Measurements from ENCODE around the gene RDH16. TPM values are rescaled to one million over a fixed set of nuclear protein-coding genes. Genes with fewer than 3 reads are reported as not detected.

The RDH16 gene
- total and polyA plus RNA-seq, 2 donors from 2014 or later: 0.15 to 0.41 TPM

DNA sequence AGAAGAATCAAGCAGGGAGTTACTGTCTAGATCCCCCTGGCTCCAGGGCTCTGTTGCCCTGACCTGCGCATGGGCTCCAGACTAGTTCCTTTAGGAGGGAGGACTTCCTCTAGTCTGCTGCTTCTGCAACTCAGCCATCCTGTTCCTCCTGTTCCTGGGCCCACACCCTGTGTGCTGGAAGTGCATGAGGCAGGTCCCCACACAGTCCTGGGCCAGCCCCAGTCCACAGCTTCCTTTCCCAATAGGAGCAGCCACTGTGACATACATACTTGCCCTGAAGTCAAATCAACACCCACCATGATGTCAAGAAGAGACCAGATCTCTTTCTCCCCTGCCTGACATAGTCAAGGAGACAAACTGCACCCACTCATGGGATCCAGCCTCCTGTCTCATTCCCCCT lies 24.5 kb downstream of the RDH16 start:
- Histone ChIP-seq H3K9me3 (ENCODE audit: control insufficient read depth in 2 of 3, insufficient read depth in 1 of 3, low read length in 3 of 3) (no peaks in the 10 kb centered on the region), H3K4me1 (ENCODE audit: control insufficient read depth in 2 of 3, insufficient read depth in 2 of 3, low read depth in 1 of 3, low read length in 3 of 3) (no peaks in the 10 kb centered on the region), H3K4me3 (ENCODE audit: low read length in 3 of 3) (no peak overlapping the region), H3K36me3 (ENCODE audit: control insufficient read depth in 2 of 3, insufficient read depth in 3 of 3, low read length in 3 of 3) (no peaks in the 10 kb centered on the region), H3K27me3 (ENCODE audit: control insufficient read depth, insufficient read depth, low read length) (no peaks in the 10 kb centered on the region), H3K27ac (ENCODE audit: low read depth in 2 of 2, low read length in 2 of 2) (no peak overlapping the region), H3K9ac (ENCODE audit: low read length in 3 of 3) (no peak overlapping the region)
- DNase-seq: no peak
- TF ChIP-seq, protein P1, sequence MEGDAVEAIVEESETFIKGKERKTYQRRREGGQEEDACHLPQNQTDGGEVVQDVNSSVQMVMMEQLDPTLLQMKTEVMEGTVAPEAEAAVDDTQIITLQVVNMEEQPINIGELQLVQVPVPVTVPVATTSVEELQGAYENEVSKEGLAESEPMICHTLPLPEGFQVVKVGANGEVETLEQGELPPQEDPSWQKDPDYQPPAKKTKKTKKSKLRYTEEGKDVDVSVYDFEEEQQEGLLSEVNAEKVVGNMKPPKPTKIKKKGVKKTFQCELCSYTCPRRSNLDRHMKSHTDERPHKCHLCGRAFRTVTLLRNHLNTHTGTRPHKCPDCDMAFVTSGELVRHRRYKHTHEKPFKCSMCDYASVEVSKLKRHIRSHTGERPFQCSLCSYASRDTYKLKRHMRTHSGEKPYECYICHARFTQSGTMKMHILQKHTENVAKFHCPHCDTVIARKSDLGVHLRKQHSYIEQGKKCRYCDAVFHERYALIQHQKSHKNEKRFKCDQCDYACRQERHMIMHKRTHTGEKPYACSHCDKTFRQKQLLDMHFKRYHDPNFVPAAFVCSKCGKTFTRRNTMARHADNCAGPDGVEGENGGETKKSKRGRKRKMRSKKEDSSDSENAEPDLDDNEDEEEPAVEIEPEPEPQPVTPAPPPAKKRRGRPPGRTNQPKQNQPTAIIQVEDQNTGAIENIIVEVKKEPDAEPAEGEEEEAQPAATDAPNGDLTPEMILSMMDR (IDR thresholded peaks at IDR 0.05; ENCODE audit: borderline replicate concordance, extremely low read depth, insufficient read depth): no peak
- FAIRE-seq: no peak
- intact Hi-C loops (cut with DNase I): no loop called here

DNA sequence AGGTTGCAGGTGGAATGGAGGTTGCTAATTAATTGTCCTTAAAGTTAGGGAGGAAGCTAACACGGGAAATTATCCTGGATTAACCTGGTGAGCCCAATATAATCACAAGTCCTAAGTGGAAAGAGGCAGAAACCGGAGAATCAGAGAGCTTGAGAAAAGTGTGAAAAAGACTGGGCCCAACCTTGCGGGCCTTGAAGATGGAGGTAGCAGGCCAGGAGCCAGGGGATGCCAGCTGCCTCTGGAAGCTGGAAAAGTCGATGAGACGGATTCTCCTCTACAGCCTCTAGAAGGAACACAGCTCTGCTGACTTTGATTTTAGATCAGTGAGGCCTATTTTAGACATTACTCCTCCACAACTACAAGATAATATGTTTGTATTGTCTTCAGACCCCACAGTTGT lies 25.3 kb downstream of the RDH16 start:
- no peak overlapping the region for H3K27ac ChIP-seq (ENCODE audit: low read depth in 2 of 2, low read length in 2 of 2)
- DNase-seq: peak in 1 of 5 donors; percentile 2
- intact Hi-C loops (cut with DNase I): no loop called here

DNA sequence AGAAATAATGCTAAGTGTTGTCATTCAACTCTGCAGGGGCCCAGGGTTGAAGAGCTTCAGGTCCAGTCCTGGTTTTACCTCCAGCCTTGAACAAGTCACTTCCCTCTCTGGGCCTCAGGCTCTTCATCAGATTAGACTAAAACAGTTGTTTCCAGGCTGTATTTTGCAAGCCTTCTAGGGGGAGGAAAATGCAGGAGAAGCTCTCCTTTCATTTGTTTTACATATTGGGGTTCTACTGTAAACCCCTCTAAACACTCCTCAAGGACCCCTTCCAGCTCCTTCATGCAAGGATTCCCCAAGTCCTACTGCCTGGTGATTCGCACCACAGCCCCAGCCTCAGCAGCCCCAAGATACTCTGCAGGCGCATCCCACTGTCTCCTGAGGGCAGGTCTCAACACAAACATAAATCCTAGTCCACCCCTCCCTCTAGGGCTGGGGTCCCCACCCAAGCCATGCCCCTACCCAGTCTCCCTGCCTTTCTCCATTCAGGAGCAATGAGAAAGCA lies 25.9 kb downstream of the RDH16 start:
- Histone ChIP-seq H3K4me1 (ENCODE audit: control insufficient read depth in 2 of 3, insufficient read depth in 2 of 3, low read depth in 1 of 3, low read length in 3 of 3) (no peaks in the 10 kb centered on the region), H3K9ac (ENCODE audit: low read length in 3 of 3) (no peak overlapping the region), H3K27me3 (ENCODE audit: control insufficient read depth, insufficient read depth, low read length) (no peaks in the 10 kb centered on the region), H3K9me3 (ENCODE audit: control insufficient read depth in 2 of 3, insufficient read depth in 1 of 3, low read length in 3 of 3) (no peaks in the 10 kb centered on the region), H3K4me3 (ENCODE audit: low read length in 3 of 3) (no peak overlapping the region), H3K36me3 (ENCODE audit: control insufficient read depth in 2 of 3, insufficient read depth in 3 of 3, low read length in 3 of 3) (no peaks in the 10 kb centered on the region), H3K27ac (ENCODE audit: low read depth in 2 of 2, low read length in 2 of 2) (no peak overlapping the region)
- intact Hi-C loops (cut with DNase I): no loop called here
- TF ChIP-seq, protein P1 (IDR thresholded peaks at IDR 0.05; ENCODE audit: borderline replicate concordance, extremely low read depth, insufficient read depth): no peak
- DNase-seq: peak in 4 of 5 donors; percentile 23 to 80 (median 44)
- no peak for FAIRE-seq

More for the DNA sequence above, 25.3 kb downstream of the RDH16 start:
- Histone ChIP-seq H3K27me3 (ENCODE audit: control insufficient read depth, insufficient read depth, low read length) (no peaks in the 10 kb centered on the region), H3K4me1 (ENCODE audit: control insufficient read depth in 2 of 3, insufficient read depth in 2 of 3, low read depth in 1 of 3, low read length in 3 of 3) (no peaks in the 10 kb centered on the region), H3K4me3 (ENCODE audit: low read length in 3 of 3) (no peak overlapping the region), H3K9me3 (ENCODE audit: control insufficient read depth in 2 of 3, insufficient read depth in 1 of 3, low read length in 3 of 3) (no peaks in the 10 kb centered on the region), H3K9ac (ENCODE audit: low read length in 3 of 3) (no peak overlapping the region), H3K36me3 (ENCODE audit: control insufficient read depth in 2 of 3, insufficient read depth in 3 of 3, low read length in 3 of 3) (no peaks in the 10 kb centered on the region)
- TF ChIP-seq, protein P1 (IDR thresholded peaks at IDR 0.05; ENCODE audit: borderline replicate concordance, extremely low read depth, insufficient read depth): no peak
- FAIRE-seq: no peak

DNA sequence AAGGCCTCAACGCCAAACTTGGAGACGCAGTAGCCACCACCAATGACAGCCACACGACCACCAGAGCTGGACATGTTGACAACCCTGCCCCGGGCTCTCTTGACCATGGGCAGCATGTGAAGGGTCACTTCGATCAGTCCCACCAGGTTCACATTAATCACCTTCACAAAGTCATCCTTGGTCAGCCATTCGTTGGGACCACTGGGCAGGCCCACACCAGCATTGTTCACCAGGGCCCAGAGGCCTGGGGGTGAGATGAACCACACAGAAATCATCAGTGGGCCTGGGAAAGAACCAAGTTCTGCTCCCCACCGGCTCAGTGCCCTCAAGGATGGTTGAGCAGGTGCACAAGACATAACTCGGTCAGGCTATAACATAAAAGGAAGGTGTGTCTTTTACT lies 27.2 kb downstream of the RDH16 start:
- no peak overlapping the region for H3K4me3 ChIP-seq (ENCODE audit: low read length in 3 of 3)
- FAIRE-seq: no peak
- no peaks in the 10 kb centered on the region for H3K4me1 ChIP-seq (ENCODE audit: control insufficient read depth in 2 of 3, insufficient read depth in 2 of 3, low read depth in 1 of 3, low read length in 3 of 3)
- no peak overlapping the region for H3K9ac ChIP-seq (ENCODE audit: low read length in 3 of 3)
- TF ChIP-seq, protein P1 (IDR thresholded peaks at IDR 0.05; ENCODE audit: borderline replicate concordance, extremely low read depth, insufficient read depth): no peak
- H3K27ac ChIP-seq (ENCODE audit: low read depth in 2 of 2, low read length in 2 of 2): no peak overlapping the region
- intact Hi-C loops (cut with DNase I): no loop called here
- no peaks in the 10 kb centered on the region for H3K9me3 ChIP-seq (ENCODE audit: control insufficient read depth in 2 of 3, insufficient read depth in 1 of 3, low read length in 3 of 3)
- H3K36me3 ChIP-seq (ENCODE audit: control insufficient read depth in 2 of 3, insufficient read depth in 3 of 3, low read length in 3 of 3): no peaks in the 10 kb centered on the region
- H3K27me3 ChIP-seq (ENCODE audit: control insufficient read depth, insufficient read depth, low read length): no peaks in the 10 kb centered on the region
- DNase-seq: peak in 1 of 5 donors; percentile 15

Data from kidney (tissue), 14 donors.